ES-I3 (cell line): ENCODE results near the gene IBTK.
"Not testable (repeated sequence)": the region's sequence is repeated elsewhere in the genome, so short reads cannot be mapped to it uniquely, and the experiment has no call there.

Experiments used
- H3K36me3 ChIP-seq: 2 replicates; pipeline ENCODE4 v1.6.1; 2013; ENCODE audit warnings: mild to moderate bottlenecking, low read length, control low read depth, moderate library complexity; ENCODE audit not compliant: insufficient read depth
- H3K4me1 ChIP-seq: 2 replicates; pipeline ENCODE4 v1.6.1; 2013; ENCODE audit warnings: mild to moderate bottlenecking, control low read depth, low read length; ENCODE audit not compliant: insufficient read depth
- H3K9ac ChIP-seq: 2 replicates; pipeline ENCODE4 v1.6.1; 2013; ENCODE audit warnings: low read depth, mild to moderate bottlenecking, low read length, moderate library complexity
- H3K9me3 ChIP-seq: 2 replicates; pipeline ENCODE4 v1.6.1; 2013; ENCODE audit warnings: mild to moderate bottlenecking, low read length, moderate library complexity; ENCODE audit not compliant: control insufficient read depth, insufficient read depth

IBTK gene

GRCh38 chr6:82138075-82138791, 109.3 kb downstream of the IBTK start:
- Histone ChIP-seq H3K9me3 (no peaks in the 10 kb centered on the region), H3K9ac (no peak overlapping the region), H3K4me1 (no peaks in the 10 kb centered on the region), H3K36me3 (no peaks in the 10 kb centered on the region)

DNA sequence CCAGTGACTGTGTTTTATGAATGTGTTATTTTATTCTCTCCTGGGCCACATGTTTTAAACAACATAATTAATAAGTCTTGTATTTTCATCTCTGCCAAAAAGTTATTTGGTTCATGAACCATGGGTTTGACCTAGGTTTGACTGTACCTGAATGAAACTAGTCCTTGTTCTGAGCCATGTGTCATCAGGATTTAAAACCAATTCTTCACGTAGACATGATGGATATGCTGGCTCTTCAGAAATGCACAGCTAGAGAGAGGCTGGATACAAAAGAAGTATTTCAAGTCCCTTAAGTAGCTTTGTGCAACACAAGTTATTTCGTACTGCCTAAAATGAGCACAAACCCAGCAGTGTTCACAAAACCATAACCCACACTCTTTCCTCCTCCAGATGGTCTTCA, 116.1 kb downstream of the IBTK start:
- H3K9ac ChIP-seq: no peak overlapping the region
- no peaks in the 10 kb centered on the region for H3K36me3 ChIP-seq
- no peaks in the 10 kb centered on the region; the same call in 1 of the 2 replicates for H3K9me3 ChIP-seq
- H3K4me1 ChIP-seq: no peaks in the 10 kb centered on the region

- Histone ChIP-seq H3K4me1 (no peaks in the 10 kb centered on the region), H3K36me3 (no peaks in the 10 kb centered on the region), H3K9ac (no peak overlapping the region), H3K9me3 (no peaks in the 10 kb centered on the region; the same call in 1 of the 2 replicates)
These were observed 117.7 kb downstream of the IBTK start for GRCh38 chr6:82129797-82130196.

DNA sequence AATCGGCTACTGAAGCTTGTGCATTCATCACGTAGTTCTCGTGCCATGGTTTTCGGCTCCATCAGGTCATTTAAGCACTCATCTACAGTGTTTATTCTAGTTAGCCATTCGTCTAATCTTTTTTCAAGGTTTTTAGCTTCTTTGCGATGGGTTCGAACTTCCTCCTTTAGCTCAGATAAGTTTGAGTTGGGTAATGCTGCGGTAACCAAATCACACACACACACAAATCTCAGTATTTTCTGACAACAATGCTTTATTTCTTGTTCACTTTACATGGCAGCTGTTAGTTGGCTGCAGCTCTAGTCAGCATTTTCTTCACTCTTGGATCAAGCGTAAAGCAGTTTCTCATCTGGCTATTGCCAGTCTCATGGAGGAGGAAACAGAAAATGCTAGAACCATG, 118.6 kb downstream of the IBTK start:
- not testable (repeated sequence) for H3K4me1 ChIP-seq, H3K9me3 ChIP-seq, H3K9ac ChIP-seq, H3K36me3 ChIP-seq

DNA sequence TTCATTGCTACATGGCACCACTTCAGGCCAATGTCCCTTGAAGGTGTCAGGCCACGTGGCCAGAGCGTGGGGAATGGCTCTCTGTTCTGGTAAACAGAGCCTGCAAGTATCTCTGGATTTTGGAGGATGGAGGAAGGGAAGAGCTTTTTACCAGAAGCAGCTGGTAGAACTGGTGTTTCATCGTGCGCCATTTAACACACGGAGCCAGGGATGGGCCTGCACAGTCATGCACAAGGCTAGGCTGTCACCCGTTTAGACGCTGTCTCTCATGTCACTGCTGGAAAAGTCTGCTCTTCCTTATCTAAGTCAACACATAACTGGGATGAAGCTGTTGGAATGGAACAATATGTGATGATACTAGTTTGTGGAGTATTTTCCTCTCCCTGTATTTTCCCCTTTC, 123.9 kb downstream of the IBTK start:
- Histone ChIP-seq H3K9ac (no peak overlapping the region), H3K4me1 (no peaks in the 10 kb centered on the region), H3K9me3 (no peaks in the 10 kb centered on the region), H3K36me3 (no peaks in the 10 kb centered on the region)
